ENCODE data around the gene XRCC4. TPM values are rescaled to one million over a fixed set of nuclear protein-coding genes. Genes with fewer than 3 reads are reported as not detected.
A peak's percentile ranks its signal among the peaks of the same experiment; 100 is the strongest.

XRCC4 gene
- total RNA-seq, 4 donors from 2014 or later, result 4.2 to 6.0 (median 5.4) TPM

- no peak overlapping the region for H3K27ac ChIP-seq
- no peak overlapping the region for H3K4me3 ChIP-seq
- DNase-seq (ENCODE audit: low spot score in 2 of 2), result no peak
- WGBS, result 91% methylated on average over 2 of the region's 2 CpGs
- H3K9me3 ChIP-seq, result no peaks in the 10 kb centered on the region
- H3K27me3 ChIP-seq, result no peaks in the 10 kb centered on the region
- no peaks in the 10 kb centered on the region for H3K4me1 ChIP-seq
- TF ChIP-seq, protein P1, sequence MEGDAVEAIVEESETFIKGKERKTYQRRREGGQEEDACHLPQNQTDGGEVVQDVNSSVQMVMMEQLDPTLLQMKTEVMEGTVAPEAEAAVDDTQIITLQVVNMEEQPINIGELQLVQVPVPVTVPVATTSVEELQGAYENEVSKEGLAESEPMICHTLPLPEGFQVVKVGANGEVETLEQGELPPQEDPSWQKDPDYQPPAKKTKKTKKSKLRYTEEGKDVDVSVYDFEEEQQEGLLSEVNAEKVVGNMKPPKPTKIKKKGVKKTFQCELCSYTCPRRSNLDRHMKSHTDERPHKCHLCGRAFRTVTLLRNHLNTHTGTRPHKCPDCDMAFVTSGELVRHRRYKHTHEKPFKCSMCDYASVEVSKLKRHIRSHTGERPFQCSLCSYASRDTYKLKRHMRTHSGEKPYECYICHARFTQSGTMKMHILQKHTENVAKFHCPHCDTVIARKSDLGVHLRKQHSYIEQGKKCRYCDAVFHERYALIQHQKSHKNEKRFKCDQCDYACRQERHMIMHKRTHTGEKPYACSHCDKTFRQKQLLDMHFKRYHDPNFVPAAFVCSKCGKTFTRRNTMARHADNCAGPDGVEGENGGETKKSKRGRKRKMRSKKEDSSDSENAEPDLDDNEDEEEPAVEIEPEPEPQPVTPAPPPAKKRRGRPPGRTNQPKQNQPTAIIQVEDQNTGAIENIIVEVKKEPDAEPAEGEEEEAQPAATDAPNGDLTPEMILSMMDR (IDR thresholded peaks at IDR 0.05), result no peak
- no peak for TF ChIP-seq POLR2AphosphoS5 (IDR thresholded peaks at IDR 0.05)
- TF ChIP-seq EP300 (IDR thresholded peaks at IDR 0.05), result no peak
- no peak for TF ChIP-seq POLR2A (IDR thresholded peaks at IDR 0.05)
- no peaks in the 10 kb centered on the region for H3K36me3 ChIP-seq
Measured at GRCh38 chr5:83126501-83126900, 49.2 kb downstream of the XRCC4 start.

GRCh38 chr5:83133797-83134196 is 56.5 kb downstream of the XRCC4 start:
- 97% methylated on average over 18 of the region's 18 CpGs for WGBS
- no peaks in the 10 kb centered on the region for H3K9me3 ChIP-seq
- H3K36me3 ChIP-seq, result no peaks in the 10 kb centered on the region
- no peak overlapping the region for H3K4me3 ChIP-seq
- H3K27ac ChIP-seq, result no peak overlapping the region
- H3K27me3 ChIP-seq, result no peaks in the 10 kb centered on the region
- DNase-seq (ENCODE audit: low spot score in 2 of 2), result no peak
- TF ChIP-seq POLR2AphosphoS5 (IDR thresholded peaks at IDR 0.05) (no peak), EP300 (IDR thresholded peaks at IDR 0.05) (no peak), POLR2A (IDR thresholded peaks at IDR 0.05) (no peak)
- TF ChIP-seq, protein P1 (IDR thresholded peaks at IDR 0.05), result no peak
- no peaks in the 10 kb centered on the region for H3K4me1 ChIP-seq

GRCh38 chr5:83142526-83142925 is 65.2 kb downstream of the XRCC4 start:
- no peak overlapping the region for H3K27ac ChIP-seq
- no peaks in the 10 kb centered on the region for H3K4me1 ChIP-seq
- no peak overlapping the region for H3K4me3 ChIP-seq
- WGBS, result 70% methylated on average over 2 of the region's 2 CpGs
- H3K27me3 ChIP-seq, result no peaks in the 10 kb centered on the region
- no peak for DNase-seq (ENCODE audit: low spot score in 2 of 2)
- TF ChIP-seq, protein P1 (IDR thresholded peaks at IDR 0.05), result no peak
- TF ChIP-seq EP300 (IDR thresholded peaks at IDR 0.05), result no peak
- no peak for TF ChIP-seq POLR2A (IDR thresholded peaks at IDR 0.05)
- TF ChIP-seq POLR2AphosphoS5 (IDR thresholded peaks at IDR 0.05), result no peak
- no peaks in the 10 kb centered on the region for H3K9me3 ChIP-seq
- no peaks in the 10 kb centered on the region for H3K36me3 ChIP-seq

DNA sequence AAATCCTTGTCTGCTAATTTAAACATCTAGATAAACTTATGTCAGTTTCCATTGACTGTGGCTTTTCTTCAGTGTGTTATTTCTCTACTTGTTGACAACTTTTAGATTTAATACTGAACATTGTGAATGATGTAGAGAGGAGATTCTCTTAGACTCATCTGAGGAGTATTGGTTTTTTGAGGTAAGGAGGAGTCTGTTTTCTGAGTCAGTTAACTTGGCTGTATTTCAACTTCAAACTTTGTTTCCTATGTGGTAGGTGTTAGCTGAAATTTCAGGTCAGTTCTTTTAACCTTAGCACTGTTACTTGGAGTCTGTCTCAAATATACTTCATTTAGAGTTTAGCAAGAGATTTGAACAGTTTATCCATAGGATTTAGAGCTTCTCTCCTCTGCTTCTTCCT is 67.9 kb downstream of the XRCC4 start:
- H3K27ac ChIP-seq, result peak overlapping the region; percentile 36
- H3K27me3 ChIP-seq, result no peaks in the 10 kb centered on the region
- no peak for DNase-seq (ENCODE audit: low spot score in 2 of 2)
- no peaks in the 10 kb centered on the region for H3K9me3 ChIP-seq
- TF ChIP-seq, protein P1 (IDR thresholded peaks at IDR 0.05), result no peak
- TF ChIP-seq POLR2AphosphoS5 (IDR thresholded peaks at IDR 0.05) (no peak), EP300 (IDR thresholded peaks at IDR 0.05) (no peak), POLR2A (IDR thresholded peaks at IDR 0.05) (no peak)
- H3K4me3 ChIP-seq, result no peak overlapping the region
- no peaks in the 10 kb centered on the region for H3K4me1 ChIP-seq
- no peaks in the 10 kb centered on the region for H3K36me3 ChIP-seq

- Histone ChIP-seq H3K36me3 (no peaks in the 10 kb centered on the region), H3K9me3 (no peaks in the 10 kb centered on the region), H3K27me3 (no peaks in the 10 kb centered on the region), H3K4me3 (no peak overlapping the region), H3K27ac (no peak overlapping the region), H3K4me1 (no peaks in the 10 kb centered on the region)
- DNase-seq (ENCODE audit: low spot score in 2 of 2), result no peak
- TF ChIP-seq POLR2A (IDR thresholded peaks at IDR 0.05) (no peak), EP300 (IDR thresholded peaks at IDR 0.05) (no peak), POLR2AphosphoS5 (IDR thresholded peaks at IDR 0.05) (no peak)
- TF ChIP-seq, protein P1 (IDR thresholded peaks at IDR 0.05), result no peak
Measured at GRCh38 chr5:83145882-83146331, 68.6 kb downstream of the XRCC4 start.

Data from suprapubic skin (tissue), 4 donors.